Loucy (cell line): ENCODE data around the gene TMEM52.

Experiments used
- H2AFZ ChIP-seq: fragments of 200-600 bp; sonication (generic); 2 replicates; pipeline ENCODE4 v1.6.0; 2016; ENCODE audit warnings: antibody characterized with exemption, mild to moderate bottlenecking, low read length, moderate library complexity
- H3F3A ChIP-seq: fragments of 200-600 bp; 2 replicates; pipeline ENCODE4 v1.6.0; 2016; ENCODE audit warnings: antibody characterized with exemption, low read depth, mild to moderate bottlenecking
- H3K27me3 ChIP-seq: fragments of 200-600 bp; sonication (generic); 2 replicates; pipeline ENCODE4 v1.6.1; 2014; ENCODE audit warnings: low read length, mild to moderate bottlenecking; ENCODE audit not compliant: insufficient read depth, poor library complexity, severe bottlenecking
- H3K36me3 ChIP-seq: fragments of 200-600 bp; sonication (generic); 2 replicates; pipeline ENCODE4 v1.6.1; 2016; ENCODE audit warnings: low read length; ENCODE audit not compliant: insufficient read depth
- H3K4me1 ChIP-seq: fragments of 200-600 bp; sonication (generic); 2 replicates; pipeline ENCODE4 v1.5.1; 2014; ENCODE audit warnings: low read length, mild to moderate bottlenecking; ENCODE audit not compliant: insufficient read depth, poor library complexity, severe bottlenecking
- H3K4me2 ChIP-seq: fragments of 200-600 bp; sonication (generic); 2 replicates; pipeline ENCODE4 v1.6.0; 2014; ENCODE audit warnings: antibody characterized with exemption, low read length, low read depth, mild to moderate bottlenecking; ENCODE audit not compliant: poor library complexity, severe bottlenecking
- H3K4me3 ChIP-seq: fragments of 200-600 bp; sonication (generic); 2 replicates; pipeline ENCODE4 v1.5.1; 2014; ENCODE audit warnings: low read length, mild to moderate bottlenecking, mixed read lengths; ENCODE audit not compliant: poor library complexity, severe bottlenecking
- H3K79me2 ChIP-seq: fragments of 200-600 bp; sonication (generic); 2 replicates; pipeline ENCODE4 v1.6.1; 2014; ENCODE audit warnings: low read length; ENCODE audit not compliant: insufficient read depth
- H3K9ac ChIP-seq: fragments of 200-600 bp; sonication (generic); 2 replicates; pipeline ENCODE4 v1.6.0; 2014; ENCODE audit warnings: mild to moderate bottlenecking, low read depth, low read length, moderate library complexity; ENCODE audit not compliant: poor library complexity, severe bottlenecking
- H3K9me2 ChIP-seq: fragments of 200-600 bp; sonication (generic); replicated peaks from 2 replicates; pipeline ENCODE4 v1.6.1; 2016; ENCODE audit warnings: low read depth, low read length, mixed read lengths
- H3K9me3 ChIP-seq: fragments of 200-600 bp; sonication (generic); 2 replicates; pipeline ENCODE4 v1.6.1; 2014; ENCODE audit warnings: mild to moderate bottlenecking, antibody characterized with exemption, low read length, low read depth; ENCODE audit not compliant: insufficient read depth
- H4K20me1 ChIP-seq: fragments of 200-600 bp; sonication (generic); 2 replicates; pipeline ENCODE4 v1.6.0; 2014; ENCODE audit warnings: antibody characterized with exemption, low read length, mild to moderate bottlenecking; ENCODE audit not compliant: insufficient read depth, poor library complexity, severe bottlenecking
- EZH2phosphoT487 ChIP-seq: fragments of 200-600 bp; IDR thresholded peaks from 2 replicates; pipeline ENCODE4 v1.6.1; 2018; ENCODE audit warnings: antibody characterized with exemption, mild to moderate bottlenecking, moderate library complexity, borderline replicate concordance
- TF ChIP-seq, protein P1 (sequence below): fragments of 200-600 bp; sonication (generic); conservative IDR thresholded peaks from 2 replicates; pipeline ENCODE4 v1.5.1; 2014; ENCODE audit warnings: mild to moderate bottlenecking, antibody characterized with exemption, low read length

The TMEM52 gene

DNA sequence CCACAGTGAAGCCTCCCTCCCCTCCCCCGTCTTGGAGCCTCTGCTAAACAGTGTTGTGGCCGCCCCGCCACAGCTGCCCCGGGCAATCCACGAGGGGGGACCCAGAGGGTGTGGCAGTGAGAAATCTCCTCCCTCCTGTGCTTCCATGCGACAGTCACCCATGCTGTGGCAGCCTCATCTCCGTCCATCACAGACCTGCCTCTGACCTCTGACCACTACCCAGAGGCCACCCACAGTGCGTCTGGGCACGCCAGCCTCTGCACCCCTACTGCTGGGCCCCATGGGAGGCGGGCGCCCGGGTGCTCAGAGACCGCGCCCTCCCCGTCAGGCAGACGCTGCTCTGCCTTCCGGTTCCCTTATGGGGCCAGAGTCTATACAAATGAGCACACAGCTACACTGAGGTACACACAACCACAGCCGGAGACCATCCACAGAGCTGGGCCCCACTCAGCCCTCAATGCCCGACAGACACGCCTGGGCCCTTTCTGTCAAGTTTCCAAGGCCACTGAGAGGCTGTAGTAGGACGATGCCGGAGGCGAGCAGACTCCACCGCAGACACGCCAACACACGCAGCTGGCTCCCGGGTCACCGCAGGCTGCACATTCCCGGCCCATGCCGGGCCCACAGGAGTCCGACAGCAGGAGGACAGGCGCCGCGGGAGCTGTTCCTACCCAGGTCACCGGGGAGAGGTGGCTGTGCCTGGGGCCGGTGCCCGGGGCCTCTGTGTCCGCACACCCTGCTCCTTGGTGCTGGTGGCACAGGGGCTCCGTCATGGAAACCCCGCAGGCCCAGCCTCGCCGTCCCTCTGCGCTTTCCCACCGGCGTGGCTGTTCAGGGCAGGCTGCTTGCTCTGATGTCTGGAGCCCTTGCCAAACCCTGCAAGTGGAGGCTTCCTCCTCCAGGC is 23.9 kb upstream of the TMEM52 start:
- Histone ChIP-seq H3K9ac (no peak overlapping the region), H3K4me2 (no peak overlapping the region), H3K9me2 (no peaks in the 10 kb centered on the region), H3K4me3 (no peak overlapping the region), H3K9me3 (no peaks in the 10 kb centered on the region), H3K79me2 (no peaks in the 10 kb centered on the region), H3K4me1 (no peaks in the 10 kb centered on the region), H3F3A (no peaks in the 10 kb centered on the region), H4K20me1 (no peaks in the 10 kb centered on the region), H2AFZ (no peak overlapping the region), H3K36me3 (no peaks in the 10 kb centered on the region), H3K27me3 (no peaks in the 10 kb centered on the region)
- TF ChIP-seq EZH2phosphoT487, result no peak

DNA sequence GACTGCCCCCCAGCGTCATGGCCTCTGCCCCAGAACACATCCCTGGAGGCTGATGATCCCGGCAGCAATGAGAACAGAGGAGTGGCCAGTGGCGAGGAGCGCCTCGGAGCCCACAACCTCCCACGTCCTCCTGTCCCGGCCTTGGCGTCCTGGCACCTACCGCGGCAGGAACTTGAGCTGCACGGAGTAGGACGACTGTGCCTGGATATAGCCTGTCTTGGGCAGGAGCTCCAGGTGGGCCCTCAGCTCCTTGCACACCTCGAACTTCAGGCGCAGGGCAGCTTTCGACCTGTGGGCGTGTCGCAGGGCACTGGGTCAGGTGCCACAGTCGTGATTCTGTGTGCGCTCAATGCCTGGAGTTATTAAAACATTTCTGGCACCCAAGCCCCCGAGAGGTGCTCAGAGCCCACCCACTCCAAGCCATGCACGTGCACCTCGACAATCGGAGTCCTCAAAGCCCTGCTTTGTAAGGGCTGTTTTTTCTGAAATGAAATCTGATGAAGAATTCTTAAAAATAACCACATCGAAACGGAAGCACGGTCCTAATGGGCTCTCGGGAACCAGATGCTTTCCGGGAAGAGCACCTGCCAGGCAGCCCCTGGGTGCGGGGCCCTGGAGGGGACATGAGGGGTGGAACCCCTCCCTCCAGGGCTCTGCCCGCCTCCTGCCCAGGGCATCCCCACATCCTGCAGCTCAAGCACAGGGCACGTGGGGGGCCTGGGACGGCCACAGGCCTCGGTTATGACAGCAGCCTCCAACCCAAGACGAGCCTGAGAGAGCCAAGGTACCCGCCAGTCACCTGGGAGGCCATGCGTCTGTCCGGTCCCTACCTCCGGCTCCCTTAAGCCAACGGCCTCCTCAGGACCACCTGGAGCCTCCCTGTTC is 23.0 kb upstream of the TMEM52 start:
- Histone ChIP-seq H3K9me2 (no peaks in the 10 kb centered on the region), H3K9ac (no peak overlapping the region), H3K9me3 (no peaks in the 10 kb centered on the region), H3K4me1 (no peaks in the 10 kb centered on the region), H3K27me3 (no peaks in the 10 kb centered on the region), H3K4me2 (no peak overlapping the region), H2AFZ (no peak overlapping the region), H4K20me1 (no peaks in the 10 kb centered on the region), H3K36me3 (no peaks in the 10 kb centered on the region), H3K4me3 (no peak overlapping the region), H3F3A (no peaks in the 10 kb centered on the region), H3K79me2 (no peaks in the 10 kb centered on the region)
- TF ChIP-seq, protein P1, sequence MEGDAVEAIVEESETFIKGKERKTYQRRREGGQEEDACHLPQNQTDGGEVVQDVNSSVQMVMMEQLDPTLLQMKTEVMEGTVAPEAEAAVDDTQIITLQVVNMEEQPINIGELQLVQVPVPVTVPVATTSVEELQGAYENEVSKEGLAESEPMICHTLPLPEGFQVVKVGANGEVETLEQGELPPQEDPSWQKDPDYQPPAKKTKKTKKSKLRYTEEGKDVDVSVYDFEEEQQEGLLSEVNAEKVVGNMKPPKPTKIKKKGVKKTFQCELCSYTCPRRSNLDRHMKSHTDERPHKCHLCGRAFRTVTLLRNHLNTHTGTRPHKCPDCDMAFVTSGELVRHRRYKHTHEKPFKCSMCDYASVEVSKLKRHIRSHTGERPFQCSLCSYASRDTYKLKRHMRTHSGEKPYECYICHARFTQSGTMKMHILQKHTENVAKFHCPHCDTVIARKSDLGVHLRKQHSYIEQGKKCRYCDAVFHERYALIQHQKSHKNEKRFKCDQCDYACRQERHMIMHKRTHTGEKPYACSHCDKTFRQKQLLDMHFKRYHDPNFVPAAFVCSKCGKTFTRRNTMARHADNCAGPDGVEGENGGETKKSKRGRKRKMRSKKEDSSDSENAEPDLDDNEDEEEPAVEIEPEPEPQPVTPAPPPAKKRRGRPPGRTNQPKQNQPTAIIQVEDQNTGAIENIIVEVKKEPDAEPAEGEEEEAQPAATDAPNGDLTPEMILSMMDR, result no peak
- no peak for TF ChIP-seq EZH2phosphoT487

DNA sequence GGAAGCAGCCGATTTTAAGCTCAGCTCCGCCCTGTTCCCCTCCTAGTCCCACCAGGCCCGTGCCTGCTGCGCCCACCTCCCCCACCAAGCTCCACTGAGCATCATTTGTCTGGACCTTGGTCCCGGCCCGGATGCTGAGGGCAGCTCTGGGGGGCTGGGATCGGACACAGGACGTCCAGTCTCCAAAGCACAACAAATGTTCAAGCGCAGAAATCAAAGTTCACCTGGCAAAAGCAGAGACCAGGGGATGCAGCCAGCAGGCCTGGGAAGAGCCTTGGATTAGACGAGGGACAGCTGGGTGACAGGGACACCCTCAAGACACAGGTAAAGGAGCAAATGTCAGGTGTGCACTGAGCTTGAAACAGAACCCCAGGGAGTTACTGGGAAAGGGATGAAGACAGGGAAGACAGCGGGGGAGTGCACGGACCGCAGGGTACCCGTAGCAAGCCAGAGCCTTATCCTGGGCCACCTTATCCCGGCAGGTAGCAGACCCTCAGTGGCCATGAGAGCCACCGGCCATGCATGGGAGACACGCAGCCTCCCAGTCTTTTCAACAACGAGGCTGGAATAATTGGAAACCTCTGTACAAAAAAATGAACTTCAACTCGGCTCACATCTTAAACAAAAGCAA is 22.2 kb upstream of the TMEM52 start:
- no peaks in the 10 kb centered on the region for H3K27me3 ChIP-seq
- H3K9me2 ChIP-seq, result no peaks in the 10 kb centered on the region
- no peak overlapping the region for H3K4me3 ChIP-seq
- H3F3A ChIP-seq, result no peaks in the 10 kb centered on the region
- no peaks in the 10 kb centered on the region for H3K4me1 ChIP-seq
- TF ChIP-seq, protein P1, result no peak
- no peak for TF ChIP-seq EZH2phosphoT487
- H2AFZ ChIP-seq, result no peak overlapping the region
- no peak overlapping the region for H3K4me2 ChIP-seq
- no peaks in the 10 kb centered on the region for H3K9me3 ChIP-seq
- H3K36me3 ChIP-seq, result no peaks in the 10 kb centered on the region
- no peak overlapping the region for H3K9ac ChIP-seq
- H3K79me2 ChIP-seq, result no peaks in the 10 kb centered on the region
- H4K20me1 ChIP-seq, result no peaks in the 10 kb centered on the region
